ENCODE results near the gene MRPL41. TPM values are rescaled to one million over a fixed set of nuclear protein-coding genes. Genes with fewer than 3 reads are reported as not detected.

The MRPL41 gene
- total and polyA plus RNA-seq, 2 of the 13 experiments (the other 11 are each of a cell fraction or from before 2014, with no cell fraction given) = 20.9 to 54.0 TPM

GRCh38 chr9:137522746-137523455 lies 28.8 kb upstream of the MRPL41 start (continued):
- TF ChIP-seq ZNF557 (CRISPR knock-in tag; IDR thresholded peaks at IDR 0.05) = no peak
- no peak for TF ChIP-seq RCOR2 (CRISPR knock-in tag; IDR thresholded peaks at IDR 0.05)
- TF ChIP-seq RERE (CRISPR knock-in tag; IDR thresholded peaks at IDR 0.05; ENCODE audit: low read depth) = no peak
- no peak for TF ChIP-seq SATB2 (CRISPR knock-in tag; IDR thresholded peaks at IDR 0.05)
- TF ChIP-seq SOX13 (IDR thresholded peaks at IDR 0.05) = no peak
- no peak for TF ChIP-seq SOX13 (CRISPR knock-in tag; conservative IDR thresholded peaks at IDR 0.05 in 1 of 2, IDR thresholded peaks at IDR 0.05 in 1 of 2)
- TF ChIP-seq BHLHE40 (IDR thresholded peaks at IDR 0.05; ENCODE audit: low read length) = no peak

Measured in HepG2 (cell line).